Bronchial epithelial cell (primary cell): ENCODE measurements around the gene IMPA2. TPM values are rescaled to one million over a fixed set of nuclear protein-coding genes. Genes with fewer than 3 reads are reported as not detected.

Experiments used
- DNase-seq: peaks from one replicate; pipeline ENCODE4 v3.0.0-alpha.2; 2010; ENCODE audit warnings: low read depth
- FAIRE-seq: peaks from 2 replicates; lab custom pipeline; 2011; peaks lifted over from hg19 to GRCh38; lab: Jason Lieb, UNC
- H3K27me3 ChIP-seq: 2 replicates; pipeline ENCODE4 v1.5.1; 2011; ENCODE audit warnings: low read length; ENCODE audit not compliant: control insufficient read depth, insufficient read depth
- H3K36me3 ChIP-seq: 2 replicates; pipeline ENCODE4 v1.5.1; 2011; ENCODE audit warnings: low read length; ENCODE audit not compliant: control insufficient read depth, insufficient read depth
- H3K4me3 ChIP-seq: 2 replicates; pipeline ENCODE4 v1.5.1; 2011; ENCODE audit warnings: mild to moderate bottlenecking, low read depth, low read length, control low read depth
- CTCF ChIP-seq: IDR thresholded peaks from 2 replicates; pipeline ENCODE4 v1.5.1; 2011; ENCODE audit warnings: mild to moderate bottlenecking, moderate library complexity, low read length, control low read depth, inconsistent platforms; ENCODE audit not compliant: insufficient read depth, severe bottlenecking
- total RNA-seq: library from RNA; depleted of rRNA; stranded (reverse); fragments of >200 nt; gene quantifications from 2 replicates; pipeline ENCODE4 v1.2.1, GENCODE V29; 2014

IMPA2 gene
- total RNA-seq, 1 donor from 2014 or later, result 66.1 TPM

- Histone ChIP-seq H3K36me3 (no peaks in the 10 kb centered on the region), H3K27me3 (no peaks in the 10 kb centered on the region), H3K4me3 (no peak overlapping the region)
- no peak for TF ChIP-seq CTCF
- DNase-seq (no peak), FAIRE-seq (no peak)
Observed at GRCh38 chr18:11972371-11973174, 8.7 kb upstream of the IMPA2 start.

- FAIRE-seq (no peak), DNase-seq (no peak)
- no peak for TF ChIP-seq CTCF
- Histone ChIP-seq H3K36me3 (no peaks in the 10 kb centered on the region), H3K27me3 (no peaks in the 10 kb centered on the region), H3K4me3 (no peak overlapping the region)
Observed at GRCh38 chr18:11974741-11975325, 6.5 kb upstream of the IMPA2 start.

GRCh38 chr18:11975723-11976122, 5.6 kb upstream of the IMPA2 start:
- no peak for FAIRE-seq
- TF ChIP-seq CTCF, result no peak

GRCh38 chr18:11976315-11977152, 4.8 kb upstream of the IMPA2 start:
- no peak for FAIRE-seq
- DNase-seq, result peak; percentile 39
- no peaks in the 10 kb centered on the region for H3K36me3 ChIP-seq
- H3K27me3 ChIP-seq, result no peaks in the 10 kb centered on the region
- no peak overlapping the region for H3K4me3 ChIP-seq
- TF ChIP-seq CTCF, result no peak

More at GRCh38 chr18:11975723-11976122, 5.6 kb upstream of the IMPA2 start:
- Histone ChIP-seq H3K27me3 (no peaks in the 10 kb centered on the region), H3K4me3 (no peak overlapping the region), H3K36me3 (no peaks in the 10 kb centered on the region)
- DNase-seq, result no peak

- DNase-seq, result no peak
- FAIRE-seq, result no peak
Observed at GRCh38 chr18:11977153-11977466, 4.2 kb upstream of the IMPA2 start.

More at GRCh38 chr18:11977153-11977466, 4.2 kb upstream of the IMPA2 start:
- no peaks in the 10 kb centered on the region for H3K27me3 ChIP-seq
- no peak overlapping the region for H3K4me3 ChIP-seq
- TF ChIP-seq CTCF, result no peak
- no peaks in the 10 kb centered on the region for H3K36me3 ChIP-seq
